Measurements from ENCODE around the gene CNTNAP4.

CNTNAP4 gene

DNA sequence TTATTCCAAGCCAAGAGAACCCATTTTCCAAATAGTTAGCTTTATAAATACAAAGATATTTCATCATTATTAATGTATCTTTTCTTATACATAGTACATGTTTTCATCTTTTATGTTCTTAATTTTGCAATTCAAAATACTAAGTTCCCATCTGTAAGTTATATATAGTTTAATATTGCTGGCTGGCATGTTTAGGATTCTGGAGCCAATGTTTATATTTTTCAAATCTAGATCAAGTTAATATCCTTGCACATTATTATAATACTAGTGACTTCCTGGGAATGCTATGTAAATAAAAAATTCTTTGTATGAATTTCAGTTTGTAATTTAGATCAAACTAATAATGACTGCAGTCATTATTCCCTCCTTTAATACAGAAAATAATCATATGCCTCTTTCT is 189.7 kb downstream of the CNTNAP4 start:
- TF ChIP-seq ZNF565 (CRISPR knock-in tag; conservative IDR thresholded peaks at IDR 0.05; ENCODE audit: low read depth) = no peak
- no peak for TF ChIP-seq RARB (CRISPR knock-in tag; IDR thresholded peaks at IDR 0.05)
- TF ChIP-seq ZC3H10 (CRISPR knock-in tag; IDR thresholded peaks at IDR 0.05) = no peak
- TF ChIP-seq ESRRG (CRISPR knock-in tag; IDR thresholded peaks at IDR 0.05) = no peak
- no peak for TF ChIP-seq GLIS3 (CRISPR knock-in tag; IDR thresholded peaks at IDR 0.05)
- TF ChIP-seq, protein P1, sequence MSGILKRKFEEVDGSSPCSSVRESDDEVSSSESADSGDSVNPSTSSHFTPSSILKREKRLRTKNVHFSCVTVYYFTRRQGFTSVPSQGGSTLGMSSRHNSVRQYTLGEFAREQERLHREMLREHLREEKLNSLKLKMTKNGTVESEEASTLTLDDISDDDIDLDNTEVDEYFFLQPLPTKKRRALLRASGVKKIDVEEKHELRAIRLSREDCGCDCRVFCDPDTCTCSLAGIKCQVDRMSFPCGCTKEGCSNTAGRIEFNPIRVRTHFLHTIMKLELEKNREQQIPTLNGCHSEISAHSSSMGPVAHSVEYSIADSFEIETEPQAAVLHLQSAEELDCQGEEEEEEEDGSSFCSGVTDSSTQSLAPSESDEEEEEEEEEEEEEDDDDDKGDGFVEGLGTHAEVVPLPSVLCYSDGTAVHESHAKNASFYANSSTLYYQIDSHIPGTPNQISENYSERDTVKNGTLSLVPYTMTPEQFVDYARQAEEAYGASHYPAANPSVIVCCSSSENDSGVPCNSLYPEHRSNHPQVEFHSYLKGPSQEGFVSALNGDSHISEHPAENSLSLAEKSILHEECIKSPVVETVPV (CRISPR knock-in tag; IDR thresholded peaks at IDR 0.05) = no peak
- no peak for ATAC-seq

DNA sequence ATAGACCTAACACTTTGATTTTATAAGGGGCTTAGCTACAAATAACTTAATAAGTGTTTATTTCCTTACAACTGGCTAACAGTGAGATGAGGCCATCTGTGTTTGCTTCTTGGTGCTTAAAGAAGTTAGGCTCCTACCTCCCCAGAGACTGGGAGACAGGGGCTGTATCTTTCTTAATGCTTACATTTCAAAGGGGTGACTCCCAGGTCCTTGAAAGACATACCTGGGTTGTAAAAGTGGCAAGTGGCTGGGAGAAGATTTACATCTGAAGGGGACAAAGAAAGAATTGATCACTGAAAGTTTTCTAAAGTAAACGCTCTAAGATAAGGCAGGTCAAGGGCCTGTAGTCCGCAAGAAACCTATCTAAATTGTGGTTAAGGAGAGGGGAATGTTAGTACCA is 196.8 kb downstream of the CNTNAP4 start:
- no peak for ATAC-seq
- TF ChIP-seq PPARA (CRISPR knock-in tag; IDR thresholded peaks at IDR 0.05; ENCODE audit: borderline replicate concordance) = no peak
- no peak for TF ChIP-seq ARNTL (CRISPR knock-in tag; IDR thresholded peaks at IDR 0.05; ENCODE audit: borderline replicate concordance, low read depth)
- TF ChIP-seq, protein P2, sequence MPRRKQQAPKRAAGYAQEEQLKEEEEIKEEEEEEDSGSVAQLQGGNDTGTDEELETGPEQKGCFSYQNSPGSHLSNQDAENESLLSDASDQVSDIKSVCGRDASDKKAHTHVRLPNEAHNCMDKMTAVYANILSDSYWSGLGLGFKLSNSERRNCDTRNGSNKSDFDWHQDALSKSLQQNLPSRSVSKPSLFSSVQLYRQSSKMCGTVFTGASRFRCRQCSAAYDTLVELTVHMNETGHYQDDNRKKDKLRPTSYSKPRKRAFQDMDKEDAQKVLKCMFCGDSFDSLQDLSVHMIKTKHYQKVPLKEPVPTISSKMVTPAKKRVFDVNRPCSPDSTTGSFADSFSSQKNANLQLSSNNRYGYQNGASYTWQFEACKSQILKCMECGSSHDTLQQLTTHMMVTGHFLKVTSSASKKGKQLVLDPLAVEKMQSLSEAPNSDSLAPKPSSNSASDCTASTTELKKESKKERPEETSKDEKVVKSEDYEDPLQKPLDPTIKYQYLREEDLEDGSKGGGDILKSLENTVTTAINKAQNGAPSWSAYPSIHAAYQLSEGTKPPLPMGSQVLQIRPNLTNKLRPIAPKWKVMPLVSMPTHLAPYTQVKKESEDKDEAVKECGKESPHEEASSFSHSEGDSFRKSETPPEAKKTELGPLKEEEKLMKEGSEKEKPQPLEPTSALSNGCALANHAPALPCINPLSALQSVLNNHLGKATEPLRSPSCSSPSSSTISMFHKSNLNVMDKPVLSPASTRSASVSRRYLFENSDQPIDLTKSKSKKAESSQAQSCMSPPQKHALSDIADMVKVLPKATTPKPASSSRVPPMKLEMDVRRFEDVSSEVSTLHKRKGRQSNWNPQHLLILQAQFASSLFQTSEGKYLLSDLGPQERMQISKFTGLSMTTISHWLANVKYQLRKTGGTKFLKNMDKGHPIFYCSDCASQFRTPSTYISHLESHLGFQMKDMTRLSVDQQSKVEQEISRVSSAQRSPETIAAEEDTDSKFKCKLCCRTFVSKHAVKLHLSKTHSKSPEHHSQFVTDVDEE (CRISPR knock-in tag; IDR thresholded peaks at IDR 0.05) = no peak
- TF ChIP-seq OSR1 (CRISPR knock-in tag; IDR thresholded peaks at IDR 0.05) = no peak
- TF ChIP-seq ZNF565 (CRISPR knock-in tag; conservative IDR thresholded peaks at IDR 0.05; ENCODE audit: low read depth) = no peak
- no peak for TF ChIP-seq GLIS3 (CRISPR knock-in tag; IDR thresholded peaks at IDR 0.05)
- TF ChIP-seq RARB (CRISPR knock-in tag; IDR thresholded peaks at IDR 0.05) = no peak
- no peak for TF ChIP-seq TOX (CRISPR knock-in tag; IDR thresholded peaks at IDR 0.05; ENCODE audit: borderline replicate concordance)

DNA sequence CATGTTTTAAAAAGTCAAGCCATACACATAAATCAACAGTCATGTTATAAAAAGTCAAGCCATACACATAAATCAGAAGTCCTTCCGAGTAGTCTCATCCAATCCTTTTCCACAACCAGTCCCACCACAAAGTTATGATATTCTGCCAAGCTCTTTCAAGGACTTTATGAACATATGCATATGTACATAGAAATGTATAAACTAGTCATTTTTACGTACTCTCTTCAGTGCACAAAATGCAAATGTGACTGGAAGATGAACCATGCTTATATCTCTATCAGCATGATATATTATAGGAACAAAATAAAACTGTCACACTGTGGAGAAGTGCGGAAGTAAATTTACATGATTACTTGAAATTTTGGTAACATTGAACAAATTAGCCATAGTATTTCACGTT is 200.9 kb downstream of the CNTNAP4 start:
- TF ChIP-seq ARNTL (CRISPR knock-in tag; IDR thresholded peaks at IDR 0.05; ENCODE audit: borderline replicate concordance, low read depth) = no peak
- TF ChIP-seq GLIS3 (CRISPR knock-in tag; IDR thresholded peaks at IDR 0.05) = no peak
- TF ChIP-seq CSDC2 (CRISPR knock-in tag; IDR thresholded peaks at IDR 0.05) = no peak
- no peak for TF ChIP-seq TOX (CRISPR knock-in tag; IDR thresholded peaks at IDR 0.05; ENCODE audit: borderline replicate concordance)
- TF ChIP-seq, protein P3, sequence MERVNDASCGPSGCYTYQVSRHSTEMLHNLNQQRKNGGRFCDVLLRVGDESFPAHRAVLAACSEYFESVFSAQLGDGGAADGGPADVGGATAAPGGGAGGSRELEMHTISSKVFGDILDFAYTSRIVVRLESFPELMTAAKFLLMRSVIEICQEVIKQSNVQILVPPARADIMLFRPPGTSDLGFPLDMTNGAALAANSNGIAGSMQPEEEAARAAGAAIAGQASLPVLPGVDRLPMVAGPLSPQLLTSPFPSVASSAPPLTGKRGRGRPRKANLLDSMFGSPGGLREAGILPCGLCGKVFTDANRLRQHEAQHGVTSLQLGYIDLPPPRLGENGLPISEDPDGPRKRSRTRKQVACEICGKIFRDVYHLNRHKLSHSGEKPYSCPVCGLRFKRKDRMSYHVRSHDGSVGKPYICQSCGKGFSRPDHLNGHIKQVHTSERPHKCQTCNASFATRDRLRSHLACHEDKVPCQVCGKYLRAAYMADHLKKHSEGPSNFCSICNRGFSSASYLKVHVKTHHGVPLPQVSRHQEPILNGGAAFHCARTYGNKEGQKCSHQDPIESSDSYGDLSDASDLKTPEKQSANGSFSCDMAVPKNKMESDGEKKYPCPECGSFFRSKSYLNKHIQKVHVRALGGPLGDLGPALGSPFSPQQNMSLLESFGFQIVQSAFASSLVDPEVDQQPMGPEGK (CRISPR knock-in tag; IDR thresholded peaks at IDR 0.05; ENCODE audit: borderline replicate concordance) = no peak
- no peak for TF ChIP-seq ESRRG (CRISPR knock-in tag; IDR thresholded peaks at IDR 0.05)
- ATAC-seq = no peak

DNA sequence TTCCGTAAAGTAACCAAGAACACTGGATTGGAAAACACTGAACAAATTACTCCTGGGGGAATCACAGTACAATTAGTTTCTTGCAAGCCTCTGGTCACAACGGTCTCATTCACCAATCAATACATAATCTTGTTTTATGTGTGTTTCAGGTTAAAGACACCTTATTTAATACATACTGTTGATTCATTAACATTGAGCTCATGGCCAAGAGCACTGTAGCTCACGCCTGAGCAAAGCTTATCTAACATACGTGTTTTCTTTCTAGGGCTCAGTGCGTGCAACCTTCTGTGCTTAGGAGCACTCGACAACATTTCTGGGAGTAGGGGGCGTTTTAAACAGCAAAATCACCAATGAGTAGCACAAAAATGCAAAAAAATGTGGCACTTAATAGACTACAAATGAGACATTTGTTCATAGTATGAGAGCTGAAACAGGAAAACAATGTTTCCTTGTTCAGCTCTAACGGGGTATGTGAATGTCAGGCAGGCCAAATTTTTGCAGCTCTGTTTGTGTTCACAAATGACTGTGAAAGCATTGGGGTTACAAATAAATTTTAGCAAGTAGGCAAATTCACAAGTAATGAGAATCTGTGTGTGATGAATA is 206.2 kb downstream of the CNTNAP4 start:
- ATAC-seq = no peak
- TF ChIP-seq, protein P1 (CRISPR knock-in tag; IDR thresholded peaks at IDR 0.05) = no peak
- TF ChIP-seq GLIS3 (CRISPR knock-in tag; IDR thresholded peaks at IDR 0.05) (no peak), SNAI2 (CRISPR knock-in tag; IDR thresholded peaks at IDR 0.05) (no peak), ZNF565 (CRISPR knock-in tag; conservative IDR thresholded peaks at IDR 0.05; ENCODE audit: low read depth) (no peak), ESRRG (CRISPR knock-in tag; IDR thresholded peaks at IDR 0.05) (no peak), BACH2 (CRISPR knock-in tag; IDR thresholded peaks at IDR 0.05; ENCODE audit: borderline replicate concordance) (no peak), ARNTL (CRISPR knock-in tag; IDR thresholded peaks at IDR 0.05; ENCODE audit: borderline replicate concordance, low read depth) (no peak), ZFP30 (CRISPR knock-in tag; IDR thresholded peaks at IDR 0.05) (no peak), CSDC2 (CRISPR knock-in tag; IDR thresholded peaks at IDR 0.05) (no peak), ZNF70 (CRISPR knock-in tag; IDR thresholded peaks at IDR 0.05) (no peak), TCF4 (CRISPR knock-in tag; IDR thresholded peaks at IDR 0.05; ENCODE audit: borderline replicate concordance) (no peak), OSR1 (CRISPR knock-in tag; IDR thresholded peaks at IDR 0.05) (no peak), RARB (CRISPR knock-in tag; IDR thresholded peaks at IDR 0.05) (no peak), ZNF8 (CRISPR knock-in tag; IDR thresholded peaks at IDR 0.05) (no peak)
- TF ChIP-seq, protein P3 (CRISPR knock-in tag; IDR thresholded peaks at IDR 0.05; ENCODE audit: borderline replicate concordance) = no peak
- TF ChIP-seq, protein P2 (CRISPR knock-in tag; IDR thresholded peaks at IDR 0.05) = no peak
- TF ChIP-seq, protein P4, sequence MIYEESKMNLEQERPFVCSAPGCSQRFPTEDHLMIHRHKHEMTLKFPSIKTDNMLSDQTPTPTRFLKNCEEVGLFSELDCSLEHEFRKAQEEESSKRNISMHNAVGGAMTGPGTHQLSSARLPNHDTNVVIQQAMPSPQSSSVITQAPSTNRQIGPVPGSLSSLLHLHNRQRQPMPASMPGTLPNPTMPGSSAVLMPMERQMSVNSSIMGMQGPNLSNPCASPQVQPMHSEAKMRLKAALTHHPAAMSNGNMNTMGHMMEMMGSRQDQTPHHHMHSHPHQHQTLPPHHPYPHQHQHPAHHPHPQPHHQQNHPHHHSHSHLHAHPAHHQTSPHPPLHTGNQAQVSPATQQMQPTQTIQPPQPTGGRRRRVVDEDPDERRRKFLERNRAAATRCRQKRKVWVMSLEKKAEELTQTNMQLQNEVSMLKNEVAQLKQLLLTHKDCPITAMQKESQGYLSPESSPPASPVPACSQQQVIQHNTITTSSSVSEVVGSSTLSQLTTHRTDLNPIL (CRISPR knock-in tag; IDR thresholded peaks at IDR 0.05; ENCODE audit: low read depth) = no peak

All from SK-N-SH treated with all-trans-retinoic acid at 6 μM for 48 hours (cell line).